ENCODE measurements around the gene VPS36.
"Not testable (repeated sequence)": the region's sequence is repeated elsewhere in the genome, so short reads cannot be mapped to it uniquely, and the experiment has no call there.

VPS36 gene, protein sequence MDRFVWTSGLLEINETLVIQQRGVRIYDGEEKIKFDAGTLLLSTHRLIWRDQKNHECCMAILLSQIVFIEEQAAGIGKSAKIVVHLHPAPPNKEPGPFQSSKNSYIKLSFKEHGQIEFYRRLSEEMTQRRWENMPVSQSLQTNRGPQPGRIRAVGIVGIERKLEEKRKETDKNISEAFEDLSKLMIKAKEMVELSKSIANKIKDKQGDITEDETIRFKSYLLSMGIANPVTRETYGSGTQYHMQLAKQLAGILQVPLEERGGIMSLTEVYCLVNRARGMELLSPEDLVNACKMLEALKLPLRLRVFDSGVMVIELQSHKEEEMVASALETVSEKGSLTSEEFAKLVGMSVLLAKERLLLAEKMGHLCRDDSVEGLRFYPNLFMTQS

DNA sequence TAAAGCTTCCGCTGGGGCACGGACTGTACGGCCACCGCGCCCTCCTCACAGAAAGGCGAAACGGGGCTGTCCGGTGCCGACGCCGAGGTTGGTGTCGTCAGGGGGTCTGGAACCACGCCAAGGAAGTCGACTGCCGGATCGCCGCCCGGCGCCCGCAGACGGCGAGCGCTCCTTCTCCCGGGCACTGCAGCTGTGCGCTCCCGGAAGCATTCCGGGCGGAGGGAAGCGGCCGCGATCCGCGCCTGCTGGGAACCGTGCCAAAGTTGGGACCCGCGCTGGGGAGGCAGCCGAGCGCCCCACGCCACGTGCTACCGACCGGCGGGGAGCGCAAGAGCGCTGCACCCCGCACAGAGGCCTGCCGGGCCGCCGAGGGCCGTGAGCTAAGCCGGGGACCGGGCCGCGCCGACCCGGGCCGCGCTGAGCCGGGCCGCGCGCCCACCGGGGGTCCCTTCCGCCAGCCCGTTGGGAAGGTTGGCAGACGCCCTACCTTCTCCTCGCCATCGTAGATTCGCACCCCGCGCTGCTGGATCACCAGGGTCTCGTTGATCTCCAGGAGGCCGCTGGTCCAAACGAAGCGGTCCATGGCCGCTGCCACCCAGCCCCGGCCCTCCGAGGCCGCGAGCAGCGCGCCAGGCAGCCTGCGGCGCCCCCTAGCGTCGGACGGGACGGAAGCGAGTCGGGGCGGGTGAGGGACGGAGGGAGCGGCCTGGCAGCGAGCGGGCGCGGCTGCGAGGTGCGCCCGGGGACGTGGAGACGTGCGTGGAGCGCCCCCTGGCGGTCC, at the start of gene VPS36:
Gene VPS36 (minus strand): TSS at position 623 of the 781 bp plus-strand sequence. CDS start 40 bp downstream, at position 583.
- DNase-seq = peak; percentile 95 to 97

- DNase-seq = not testable (repeated sequence)
Observed at GRCh38 chr13:52497979-52498378, 47.5 kb upstream of the VPS36 start.

GRCh38 chr13:52494241-52494640, 43.8 kb upstream of the VPS36 start:
- not testable (repeated sequence) for DNase-seq

- DNase-seq = not testable (repeated sequence)
Observed at GRCh38 chr13:52491015-52491414, 40.6 kb upstream of the VPS36 start.

DNA sequence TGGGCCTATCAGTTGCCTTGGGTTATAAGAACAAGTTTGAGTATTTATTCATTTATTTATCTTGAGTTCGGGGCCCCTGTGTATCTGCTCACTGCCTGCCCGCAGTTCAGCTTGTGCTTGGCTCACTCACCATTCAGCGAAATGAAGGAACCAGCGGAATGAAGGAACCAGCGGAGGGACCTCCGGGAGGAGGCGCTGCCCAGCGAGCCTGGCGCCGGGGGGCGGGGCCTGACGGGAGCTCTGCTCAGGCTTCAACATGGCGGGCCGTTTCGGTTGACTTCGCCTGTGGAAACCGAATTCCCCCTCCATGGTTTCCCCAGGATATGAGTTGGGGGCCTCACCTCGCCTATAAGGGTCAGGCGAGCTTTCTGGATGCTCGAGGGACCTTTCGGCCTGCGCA, 38.3 kb upstream of the VPS36 start:
- DNase-seq = not testable (repeated sequence)

- not testable (repeated sequence) for DNase-seq
Observed at GRCh38 chr13:52487078-52487477, 36.6 kb upstream of the VPS36 start.

GRCh38 chr13:52480677-52481428, 30.4 kb upstream of the VPS36 start:
- DNase-seq = not testable (repeated sequence)

GRCh38 chr13:52468487-52468886, 18.1 kb upstream of the VPS36 start:
- not testable (repeated sequence) for DNase-seq

DNA sequence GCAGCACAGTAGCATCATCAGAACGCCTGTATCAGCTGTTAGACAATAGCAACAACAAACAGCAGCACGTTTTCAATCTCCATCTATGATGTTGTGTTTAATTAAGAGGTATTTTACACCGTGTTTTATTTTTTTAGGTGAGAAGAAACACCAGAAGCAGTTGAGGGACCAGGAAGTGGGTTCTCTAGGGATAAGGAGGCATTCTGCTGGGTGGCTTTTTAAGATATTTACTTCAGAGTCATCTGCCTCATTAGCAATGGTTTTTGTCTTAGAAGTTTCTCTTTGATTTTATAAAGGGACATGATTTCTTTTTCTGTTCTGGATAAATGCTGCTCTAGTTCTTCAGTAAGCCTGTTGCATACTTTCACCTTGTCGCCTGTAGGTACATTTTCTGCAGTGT, 13.1 kb upstream of the VPS36 start:
- DNase-seq = no peak

DNA sequence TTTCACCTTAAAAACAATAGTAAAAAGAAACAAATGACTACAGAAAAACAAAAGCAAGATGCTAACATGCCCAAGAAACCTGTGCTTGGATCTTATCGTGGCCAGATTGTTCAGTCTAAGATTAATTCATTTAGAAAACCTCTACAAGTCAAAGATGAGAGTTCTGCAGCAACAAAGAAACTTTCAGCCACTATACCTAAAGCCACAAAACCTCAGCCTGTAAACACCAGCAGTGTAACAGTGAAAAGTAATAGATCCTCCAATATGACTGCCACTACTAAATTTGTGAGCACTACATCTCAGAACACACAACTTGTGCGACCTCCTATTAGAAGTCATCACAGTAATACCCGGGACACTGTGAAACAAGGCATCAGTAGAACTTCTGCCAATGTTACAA, 10.8 kb upstream of the VPS36 start:
- DNase-seq = no peak

- no peak for DNase-seq
Observed at GRCh38 chr13:52459668-52460067, 9.2 kb upstream of the VPS36 start.

DNA sequence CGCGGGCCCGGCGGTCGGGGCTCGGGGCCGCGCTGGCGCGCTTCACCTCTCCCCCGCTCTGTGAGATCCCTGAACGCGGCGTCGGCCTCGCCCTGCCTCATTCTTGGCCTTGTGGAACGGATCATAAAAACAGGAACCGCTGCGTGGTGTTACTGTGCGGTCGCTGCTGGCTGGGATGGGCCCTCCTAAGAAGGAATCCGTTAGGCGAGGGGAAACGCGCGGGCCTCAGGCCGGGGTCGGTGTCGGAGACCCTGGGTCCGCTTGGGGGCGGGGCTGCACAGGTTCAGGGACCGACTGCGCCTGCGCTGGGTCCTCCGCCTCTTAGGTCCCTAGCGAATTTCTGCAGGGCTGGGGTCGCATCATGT, 5.2 kb upstream of the VPS36 start:
- peak; percentile 72 to 76 for DNase-seq

DNA sequence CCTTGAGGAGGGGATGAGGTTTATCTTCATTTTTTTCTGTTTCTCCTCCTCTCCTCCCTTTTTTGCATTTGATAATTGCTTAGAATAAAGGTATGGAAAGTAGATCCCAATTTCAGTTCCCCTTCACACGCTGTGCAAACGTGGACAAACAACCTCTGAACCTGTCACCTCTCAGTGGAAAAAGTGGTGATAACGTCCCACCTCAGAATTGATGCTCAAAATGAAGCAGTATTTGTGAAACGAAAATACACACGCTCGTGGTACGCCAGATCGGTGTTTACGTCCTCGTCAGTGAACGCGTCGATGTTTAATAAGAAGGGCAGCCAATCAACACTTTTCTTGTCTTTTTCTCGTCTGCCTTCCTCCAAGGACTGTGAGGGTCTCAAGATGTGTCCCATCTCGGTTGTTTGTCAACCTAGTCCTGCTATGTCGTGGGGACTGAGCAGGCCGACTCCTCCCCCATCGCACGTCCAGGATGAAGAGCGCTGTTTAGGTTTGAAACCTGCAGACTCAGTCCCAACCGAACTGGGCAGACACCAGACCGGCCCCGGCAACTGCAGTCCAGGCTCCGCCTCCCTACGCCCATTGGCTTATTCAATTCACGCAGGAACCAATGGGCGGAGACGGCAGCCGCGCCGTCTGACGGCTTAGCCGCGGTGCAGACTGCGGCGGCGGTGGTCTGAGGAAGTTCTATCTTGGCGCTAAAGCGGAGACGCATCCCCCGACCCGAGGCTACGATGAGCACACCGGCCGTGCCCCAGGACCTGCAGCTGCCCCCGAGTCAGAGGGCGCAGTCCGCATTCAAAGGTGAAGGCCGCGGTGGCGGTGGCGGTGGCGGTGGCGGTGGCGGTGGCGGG, 4.6 kb upstream of the VPS36 start, which contains the start of gene CKAP2:
Gene CKAP2 (plus strand): TSS at position 659 of the 857 bp plus-strand sequence. CDS start 79 bp downstream, at position 738.
- DNase-seq = peak; percentile 85 to 89

DNA sequence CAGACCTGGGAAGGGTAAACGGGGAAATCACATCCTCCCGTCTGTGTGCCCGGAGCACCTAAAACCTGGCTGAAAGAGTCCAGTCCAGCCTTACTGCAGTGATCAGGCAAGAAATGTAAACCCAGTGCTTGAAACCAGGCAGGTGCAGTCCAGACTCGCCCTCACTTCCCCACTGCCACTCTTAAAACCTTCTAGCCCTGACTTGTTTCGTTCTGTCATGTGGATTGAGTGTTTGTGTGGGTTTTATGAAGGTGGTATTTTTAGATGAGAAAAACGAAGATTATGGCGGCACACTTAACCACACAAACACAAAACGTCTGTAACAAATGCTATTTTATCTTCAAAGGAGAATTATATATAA, 4.0 kb upstream of the VPS36 start:
- DNase-seq = no peak

- DNase-seq = no peak
Observed at GRCh38 chr13:52452470-52452869, 2.0 kb upstream of the VPS36 start.

- no peak for DNase-seq
Observed at GRCh38 chr13:52451135-52451804, 836 bp upstream of the VPS36 start.

DNA sequence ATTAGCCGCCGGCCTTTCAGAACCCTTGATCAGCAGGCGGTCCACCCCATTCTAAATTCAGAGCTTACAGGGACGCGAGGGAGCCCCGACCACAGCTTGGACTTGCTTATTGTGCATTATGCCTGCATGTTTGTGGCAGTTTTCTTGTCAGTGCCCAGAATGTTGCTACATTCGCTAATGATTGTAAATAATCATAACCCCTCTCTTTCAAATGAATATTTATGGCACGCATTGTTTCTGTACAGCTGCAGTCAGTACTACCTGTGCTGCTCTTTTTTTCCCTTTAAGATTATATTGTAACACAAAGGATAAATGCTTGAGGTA, 321 bp upstream of the VPS36 start:
- DNase-seq = no peak

GRCh38 chr13:52449331-52450011, 963 bp downstream of the VPS36 start:
- DNase-seq = no peak

GRCh38 chr13:52447815-52448552, 2.5 kb downstream of the VPS36 start:
- no peak for DNase-seq

- no peak for DNase-seq
Observed at GRCh38 chr13:52447354-52447753, 3.1 kb downstream of the VPS36 start.

GRCh38 chr13:52446265-52446664, 4.2 kb downstream of the VPS36 start:
- DNase-seq = no peak
